22Rv1 (cell line): ENCODE results near the gene SCMH1.

Experiments used
- ZFX ChIP-seq: fragments of 450-650 bp; IDR thresholded peaks from 2 replicates; pipeline ENCODE4 v1.6.1; 2017; ENCODE audit warnings: antibody characterized with exemption, borderline replicate concordance
- TF ChIP-seq, protein P1 (sequence below): fragments of 450-650 bp; IDR thresholded peaks from 2 replicates; pipeline ENCODE4 v1.5.1; 2017; ENCODE audit warnings: mild to moderate bottlenecking

DNA sequence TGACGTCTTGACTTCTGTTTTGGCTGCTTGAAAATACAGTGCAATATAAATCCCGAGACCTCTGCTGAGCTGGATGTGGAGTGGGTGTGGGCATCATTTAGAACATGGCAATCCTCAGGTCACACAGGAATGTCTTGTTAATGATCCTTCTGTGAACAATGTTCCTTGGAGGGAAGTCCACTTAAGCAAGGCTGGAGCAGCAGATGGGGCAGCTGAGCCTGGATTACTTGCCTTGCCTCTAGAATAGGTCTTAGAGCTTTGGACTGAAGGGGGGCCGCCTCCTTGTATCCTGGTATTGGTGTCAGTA, 926 bp upstream of the SCMH1 start:
- TF ChIP-seq, protein P1, sequence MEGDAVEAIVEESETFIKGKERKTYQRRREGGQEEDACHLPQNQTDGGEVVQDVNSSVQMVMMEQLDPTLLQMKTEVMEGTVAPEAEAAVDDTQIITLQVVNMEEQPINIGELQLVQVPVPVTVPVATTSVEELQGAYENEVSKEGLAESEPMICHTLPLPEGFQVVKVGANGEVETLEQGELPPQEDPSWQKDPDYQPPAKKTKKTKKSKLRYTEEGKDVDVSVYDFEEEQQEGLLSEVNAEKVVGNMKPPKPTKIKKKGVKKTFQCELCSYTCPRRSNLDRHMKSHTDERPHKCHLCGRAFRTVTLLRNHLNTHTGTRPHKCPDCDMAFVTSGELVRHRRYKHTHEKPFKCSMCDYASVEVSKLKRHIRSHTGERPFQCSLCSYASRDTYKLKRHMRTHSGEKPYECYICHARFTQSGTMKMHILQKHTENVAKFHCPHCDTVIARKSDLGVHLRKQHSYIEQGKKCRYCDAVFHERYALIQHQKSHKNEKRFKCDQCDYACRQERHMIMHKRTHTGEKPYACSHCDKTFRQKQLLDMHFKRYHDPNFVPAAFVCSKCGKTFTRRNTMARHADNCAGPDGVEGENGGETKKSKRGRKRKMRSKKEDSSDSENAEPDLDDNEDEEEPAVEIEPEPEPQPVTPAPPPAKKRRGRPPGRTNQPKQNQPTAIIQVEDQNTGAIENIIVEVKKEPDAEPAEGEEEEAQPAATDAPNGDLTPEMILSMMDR = no peak
- TF ChIP-seq ZFX = no peak
